ENCODE data around the gene RBM42.

Gene RBM42

GRCh38 chr19:35656700-35657099, 27.9 kb downstream of the RBM42 start:
- no peak for DNase-seq

GRCh38 chr19:35657904-35658700, 29.3 kb downstream of the RBM42 start:
- no peak for DNase-seq

GRCh38 chr19:35661995-35662340, 33.1 kb downstream of the RBM42 start:
- no peak for DNase-seq

- DNase-seq: no peak
Observed at GRCh38 chr19:35663981-35664380, 35.1 kb downstream of the RBM42 start.

GRCh38 chr19:35665157-35665556, 36.3 kb downstream of the RBM42 start:
- DNase-seq: no peak

GRCh38 chr19:35665604-35666003, 36.8 kb downstream of the RBM42 start:
- no peak for DNase-seq

GRCh38 chr19:35666251-35666913, 37.5 kb downstream of the RBM42 start, which contains the start of gene UPK1A:
Gene UPK1A, plus strand, starts transcription at chr19:35666517. Its CDS starts 296 bp downstream, at chr19:35666813.
- no peak for DNase-seq

GRCh38 chr19:35669566-35669965, 40.7 kb downstream of the RBM42 start:
- DNase-seq: no peak

GRCh38 chr19:35669974-35670373, 41.1 kb downstream of the RBM42 start:
- DNase-seq: no peak

GRCh38 chr19:35670686-35671085, 41.9 kb downstream of the RBM42 start:
- DNase-seq: no peak

GRCh38 chr19:35671818-35672217, 43.0 kb downstream of the RBM42 start:
- no peak for DNase-seq

- peak; percentile 52 for DNase-seq
Observed at GRCh38 chr19:35673121-35673804, 44.4 kb downstream of the RBM42 start.

GRCh38 chr19:35675589-35676140, 46.8 kb downstream of the RBM42 start:
- no peak for DNase-seq
